Activated CD4-positive, alpha-beta T cell treated with anti-CD3 and anti-CD28 coated beads, Interleukin-10, Interleukin-2, amounts not matched to agents 100 ng/mL and 50 ng/mL, durations not matched to agents 16 hours and 8 hours (primary cell): ENCODE measurements around the gene ADGRE2.
A peak's percentile ranks its signal among the peaks of the same experiment; 100 is the strongest.
"Not testable (repeated sequence)": the region's sequence is repeated elsewhere in the genome, so short reads cannot be mapped to it uniquely, and the experiment has no call there.

Experiments
- DNase-seq: peaks from one replicate; pipeline ENCODE4 v3.0.0-alpha.2; 2020

ADGRE2 gene

DNA sequence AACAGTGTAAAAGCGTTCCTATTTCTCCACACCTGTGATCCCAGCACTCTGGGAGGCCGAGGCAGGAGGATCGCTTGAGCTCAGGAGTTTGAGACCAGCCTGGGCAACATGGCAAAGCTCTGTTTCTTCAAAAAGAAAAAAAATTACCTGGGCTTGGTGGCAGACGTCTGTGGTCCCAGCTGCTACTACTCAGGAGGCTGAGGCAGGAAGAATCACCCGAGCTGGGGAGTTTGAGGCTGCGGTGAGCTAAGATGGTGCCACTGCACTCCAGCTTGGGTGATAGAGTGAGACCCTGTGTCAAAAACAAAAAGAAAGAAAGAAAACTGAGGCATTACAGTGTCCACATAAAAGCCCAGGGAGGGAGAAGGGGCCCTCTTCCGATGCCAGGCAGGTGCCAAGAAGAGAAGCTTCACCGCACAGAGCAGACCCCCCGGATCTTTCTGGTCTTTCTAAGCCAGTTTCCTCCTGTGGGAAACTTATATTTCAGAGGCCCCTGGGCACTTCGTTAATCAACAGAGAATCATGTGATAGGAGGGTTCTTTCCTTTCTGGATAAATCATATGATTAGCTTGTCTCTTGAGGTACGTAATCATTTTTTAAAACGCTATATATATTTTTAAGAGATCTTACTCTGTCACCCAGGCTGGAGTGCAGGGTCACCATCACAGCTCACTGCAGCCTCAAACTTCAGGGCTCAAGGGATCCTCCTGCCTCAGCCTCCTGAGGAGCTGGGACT, at the start of gene ADGRE2:
ADGRE2 (minus strand) TSS at position 451 of the 736 bp plus-strand sequence. CDS start 1,804 bp downstream, outside the sequence.
- not testable (repeated sequence) for DNase-seq

DNA sequence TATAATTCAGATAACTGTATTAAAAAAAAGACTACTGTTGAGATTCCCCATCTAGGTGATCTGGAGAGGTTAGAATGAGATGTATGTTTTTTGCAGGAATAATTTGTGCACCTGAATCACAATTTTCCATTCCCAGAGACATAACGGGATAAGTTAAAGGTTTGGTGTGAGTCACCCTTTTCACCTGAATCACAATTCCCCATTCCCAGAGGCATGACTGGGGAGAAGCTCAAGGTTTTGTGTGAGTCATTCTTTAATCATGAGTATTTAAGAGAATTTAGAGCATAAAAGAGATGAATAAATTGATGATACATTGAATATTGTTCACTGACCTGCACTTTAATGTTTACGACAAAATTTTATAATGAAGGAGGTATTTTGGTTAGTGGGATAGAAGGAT, 47.6 kb upstream of the ADGRE2 start:
- no peak for DNase-seq

DNA sequence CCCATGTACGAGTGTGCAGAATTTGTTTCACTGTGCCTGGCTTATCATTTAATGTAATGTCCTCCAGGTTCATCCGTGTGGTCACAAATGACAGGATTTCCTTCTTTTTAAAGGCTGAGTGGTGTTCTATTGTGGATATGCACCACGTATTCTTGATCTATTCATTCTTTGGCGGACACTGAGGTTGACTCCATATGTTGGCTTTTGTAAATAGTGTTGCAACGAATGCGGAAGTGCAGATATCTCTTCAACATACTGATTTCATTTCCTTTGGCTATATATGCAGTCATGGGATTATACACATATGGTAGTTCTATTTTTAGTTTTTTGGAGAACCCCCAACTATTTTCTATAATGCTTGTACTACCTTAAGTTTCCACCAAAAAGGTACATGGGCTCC, 43.6 kb upstream of the ADGRE2 start:
- no peak for DNase-seq

DNA sequence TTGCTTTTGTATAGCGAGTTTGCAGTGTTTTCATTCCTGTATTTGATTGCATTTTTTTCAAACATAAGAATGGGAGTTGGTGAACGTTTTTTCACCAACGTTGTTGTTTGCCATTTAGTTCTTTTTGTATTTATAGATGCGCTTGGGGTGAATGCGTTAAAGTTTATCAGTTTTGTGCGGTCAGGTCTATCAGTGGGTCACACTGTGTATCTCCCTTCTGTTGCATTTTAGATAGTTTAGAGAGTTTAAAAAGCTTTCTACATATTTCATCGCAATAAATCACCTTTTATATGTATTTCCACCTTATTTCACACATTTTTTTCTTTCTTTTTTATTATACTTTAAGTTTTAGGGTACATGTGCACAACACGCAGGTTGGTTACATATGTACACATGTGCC, 40.2 kb upstream of the ADGRE2 start:
- DNase-seq, result no peak

DNA sequence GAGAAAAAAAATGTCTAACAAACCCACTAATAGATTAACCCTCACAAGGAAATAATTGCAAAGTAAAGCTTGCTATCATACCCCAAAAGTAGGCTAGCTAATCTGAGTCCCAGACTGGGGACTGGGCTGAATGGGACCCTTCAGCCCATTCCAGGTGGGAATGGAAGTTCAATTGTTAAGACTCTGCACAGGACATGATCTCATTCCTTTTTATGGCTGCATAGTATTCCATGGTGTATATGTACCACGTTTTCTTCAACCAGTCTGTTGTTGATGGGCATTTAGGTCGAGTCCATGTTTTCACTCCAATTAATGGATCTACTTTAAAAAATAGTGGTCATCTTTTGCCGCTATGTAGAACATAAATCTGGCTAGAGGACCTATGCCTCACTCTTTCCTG, 38.7 kb upstream of the ADGRE2 start:
- no peak for DNase-seq

DNA sequence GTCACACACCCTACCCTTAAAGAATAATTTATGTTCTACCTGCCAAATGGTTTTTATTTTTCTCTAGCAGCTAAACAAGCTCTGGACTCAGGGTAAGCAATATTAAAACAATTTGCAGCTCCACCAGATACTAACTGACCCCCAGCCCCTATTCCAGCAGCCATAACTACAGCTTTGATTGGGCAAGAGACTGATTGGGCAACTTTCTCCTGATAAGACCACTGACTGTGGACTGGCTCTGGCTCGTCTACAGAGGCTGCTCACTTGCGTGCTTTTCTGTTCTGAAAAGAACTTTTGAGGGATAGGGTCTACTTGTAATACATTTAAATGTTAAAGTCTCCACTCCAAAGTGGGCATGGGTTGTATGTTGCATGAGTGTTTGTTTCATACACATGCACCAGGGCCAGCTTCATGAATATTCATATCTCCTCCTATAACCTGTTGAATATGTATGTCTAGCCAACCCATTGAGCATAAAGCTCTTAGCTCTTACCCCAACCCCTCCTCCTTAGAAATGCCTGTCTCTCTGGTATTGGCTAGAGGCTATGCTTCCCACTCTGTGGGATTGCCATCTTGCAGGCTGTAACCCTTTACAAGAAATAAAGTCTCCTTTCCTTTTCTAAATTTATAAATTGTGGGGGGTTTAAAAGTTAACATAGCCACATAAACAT, 36.8 kb upstream of the ADGRE2 start:
- DNase-seq, result no peak

DNA sequence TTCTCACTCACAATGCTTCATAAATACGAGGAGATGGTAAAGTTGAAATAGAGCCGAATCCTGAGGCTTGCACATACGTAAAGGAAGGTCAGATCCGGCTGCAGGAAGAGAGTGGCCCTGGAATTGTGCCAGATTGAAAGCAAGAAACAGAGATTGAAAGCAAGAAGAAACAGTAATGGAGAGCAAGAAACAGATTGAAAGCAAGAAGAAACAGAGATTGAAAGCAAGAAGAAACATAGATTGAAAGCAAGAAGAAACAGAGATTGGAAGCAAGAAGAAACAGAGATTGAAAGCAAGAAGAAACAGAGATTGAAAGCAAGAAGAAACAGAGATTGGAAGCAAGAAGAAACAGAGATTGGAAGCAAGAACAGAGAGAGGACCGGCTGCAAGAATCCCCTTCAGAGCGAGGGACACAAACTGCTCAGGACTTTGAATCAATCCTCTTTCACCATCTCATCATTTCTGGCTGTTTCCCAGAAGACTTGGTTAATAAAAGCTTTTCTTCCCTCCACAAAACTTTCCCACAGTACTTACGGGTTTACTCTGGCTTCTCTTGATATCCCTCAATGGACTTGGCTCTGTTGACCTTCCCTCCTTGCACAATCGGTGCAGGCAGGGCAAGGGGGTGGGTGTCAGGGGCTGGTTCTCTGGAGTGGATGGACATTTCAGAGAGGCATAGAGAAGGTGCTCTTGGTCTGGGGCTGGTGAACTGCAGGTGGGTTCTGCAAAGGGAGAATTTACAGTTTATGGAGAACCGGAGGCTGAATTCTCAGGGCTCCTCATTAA, 31.1 kb upstream of the ADGRE2 start:
- no peak for DNase-seq

DNA sequence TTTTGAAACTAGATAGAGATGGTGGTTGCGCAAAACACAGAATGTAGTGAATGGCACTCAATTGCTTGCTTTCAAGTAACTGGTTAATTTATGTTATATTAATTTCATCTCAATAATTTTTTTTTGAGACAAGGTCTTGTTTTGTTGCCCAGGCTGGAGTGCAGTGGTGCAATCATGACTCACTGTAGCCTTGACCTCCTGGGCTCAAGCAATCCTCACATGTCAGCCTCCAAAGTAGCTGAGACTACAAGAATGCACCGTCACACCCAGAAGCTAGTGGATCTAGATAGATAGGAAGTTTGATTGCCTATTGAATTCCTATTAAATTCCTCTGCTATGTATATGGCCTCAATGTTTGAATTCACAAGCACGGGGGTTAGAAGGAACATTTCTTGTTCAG, 26.4 kb upstream of the ADGRE2 start:
- no peak for DNase-seq

DNA sequence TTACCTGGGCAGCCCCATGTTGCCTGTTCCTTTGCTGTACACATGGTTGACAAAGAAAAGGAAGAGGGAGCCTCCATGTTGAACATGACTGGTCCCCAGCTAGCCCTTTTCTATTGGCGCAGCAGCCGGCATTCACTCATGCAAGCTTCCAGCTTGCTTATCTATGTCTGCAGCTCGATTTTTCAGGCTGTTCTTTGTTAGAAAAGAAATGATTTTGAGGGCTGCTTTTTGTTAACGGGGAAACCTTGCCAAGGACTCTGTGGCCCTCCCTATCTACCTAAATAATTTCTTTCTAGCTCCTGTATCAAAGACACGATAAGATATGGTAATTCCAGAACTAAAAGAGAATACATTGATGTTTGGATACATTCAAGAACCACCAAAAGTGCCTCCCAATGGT, 20.4 kb upstream of the ADGRE2 start:
- no peak for DNase-seq

DNA sequence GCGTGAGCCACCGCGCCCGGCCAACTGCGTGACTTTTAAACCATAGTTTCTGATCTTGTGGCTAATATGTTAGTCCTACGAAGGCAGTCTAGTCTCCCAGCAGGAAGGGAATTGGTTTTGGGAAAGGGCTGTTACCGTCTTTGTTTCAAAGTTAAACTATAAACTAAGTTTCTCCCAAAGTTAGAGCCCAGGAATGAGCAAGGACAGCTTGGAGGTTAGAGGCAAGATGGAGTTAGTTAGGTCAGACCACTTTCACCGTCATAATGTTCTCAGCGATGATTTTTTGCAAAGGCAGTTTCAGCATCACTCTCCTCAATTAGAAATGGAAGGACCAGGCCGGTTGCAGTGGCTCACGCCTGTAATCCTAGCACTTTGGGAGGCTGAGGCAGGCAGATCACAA, 17.7 kb upstream of the ADGRE2 start:
- no peak for DNase-seq

DNA sequence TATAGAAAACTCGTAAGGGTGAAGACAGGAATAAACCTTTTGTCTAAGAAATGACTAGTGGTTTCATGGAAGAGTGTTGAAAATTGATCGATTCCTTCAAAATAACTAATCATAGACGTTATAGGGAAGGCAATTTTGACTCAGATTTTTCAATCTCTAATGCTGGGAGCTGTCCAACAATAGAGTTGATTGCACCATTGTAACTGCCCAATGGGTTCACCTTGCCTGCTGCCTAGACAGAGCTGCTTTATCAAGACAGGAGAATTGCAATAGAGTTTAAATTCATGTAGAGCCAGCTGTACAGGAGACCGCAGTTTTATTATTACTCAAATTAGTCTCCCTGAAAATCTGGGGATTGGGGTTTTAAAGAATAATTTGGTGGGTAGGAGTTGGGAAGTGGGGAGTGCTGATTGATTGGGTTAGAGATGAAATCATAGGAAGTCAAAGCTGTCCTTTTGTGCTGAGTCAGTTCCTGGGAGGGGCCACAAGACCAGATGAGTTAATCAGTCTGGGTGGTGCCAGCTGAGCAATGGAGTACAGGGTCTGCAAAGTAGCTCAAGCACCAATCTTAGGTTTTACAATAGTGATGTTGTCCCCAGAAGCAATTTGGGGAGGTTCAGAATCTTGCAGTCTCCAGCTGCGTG, 16.8 kb upstream of the ADGRE2 start:
- DNase-seq, result peak; percentile 12

DNA sequence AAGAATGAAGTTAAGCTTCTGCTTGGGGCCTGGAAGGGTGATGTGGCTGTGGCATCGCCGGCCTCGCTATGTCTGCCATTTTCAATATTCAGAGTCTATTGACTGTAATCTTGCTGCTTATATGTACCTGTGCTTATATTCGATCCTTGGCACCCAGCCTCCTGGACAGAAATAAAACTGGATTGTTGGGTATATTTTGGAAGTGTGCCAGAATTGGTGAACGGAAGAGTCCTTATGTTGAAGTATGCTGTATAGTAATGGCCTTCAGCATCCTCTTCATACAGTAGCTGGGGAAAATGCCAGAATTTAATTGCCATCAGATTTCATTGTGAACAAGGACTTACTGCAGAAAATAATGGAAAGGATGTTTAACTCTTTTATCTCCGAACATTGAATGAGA, 13.9 kb upstream of the ADGRE2 start:
- DNase-seq, result not testable (repeated sequence)

DNA sequence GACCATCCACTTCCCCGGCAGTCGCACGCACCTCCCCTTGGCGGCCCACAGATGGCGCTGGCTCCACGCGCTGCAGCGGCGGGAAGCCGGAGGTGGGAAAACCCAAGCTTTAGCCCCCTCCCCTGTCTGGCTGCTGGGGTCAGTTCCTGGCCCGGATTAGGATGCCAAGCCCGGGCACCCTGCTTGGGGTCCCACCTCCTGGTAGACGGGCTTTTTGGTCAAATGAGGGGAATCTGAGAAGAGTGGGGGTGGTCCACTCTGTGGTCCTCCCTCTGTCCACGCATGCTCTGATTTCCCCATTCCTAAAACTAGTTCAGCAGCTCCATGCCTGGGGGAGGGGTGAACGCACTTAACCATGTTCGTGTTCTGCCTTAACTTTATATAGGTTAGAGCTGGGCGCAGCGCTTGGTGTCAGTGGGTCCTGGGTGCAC, 8.1 kb upstream of the ADGRE2 start:
- peak; percentile 23 for DNase-seq

DNA sequence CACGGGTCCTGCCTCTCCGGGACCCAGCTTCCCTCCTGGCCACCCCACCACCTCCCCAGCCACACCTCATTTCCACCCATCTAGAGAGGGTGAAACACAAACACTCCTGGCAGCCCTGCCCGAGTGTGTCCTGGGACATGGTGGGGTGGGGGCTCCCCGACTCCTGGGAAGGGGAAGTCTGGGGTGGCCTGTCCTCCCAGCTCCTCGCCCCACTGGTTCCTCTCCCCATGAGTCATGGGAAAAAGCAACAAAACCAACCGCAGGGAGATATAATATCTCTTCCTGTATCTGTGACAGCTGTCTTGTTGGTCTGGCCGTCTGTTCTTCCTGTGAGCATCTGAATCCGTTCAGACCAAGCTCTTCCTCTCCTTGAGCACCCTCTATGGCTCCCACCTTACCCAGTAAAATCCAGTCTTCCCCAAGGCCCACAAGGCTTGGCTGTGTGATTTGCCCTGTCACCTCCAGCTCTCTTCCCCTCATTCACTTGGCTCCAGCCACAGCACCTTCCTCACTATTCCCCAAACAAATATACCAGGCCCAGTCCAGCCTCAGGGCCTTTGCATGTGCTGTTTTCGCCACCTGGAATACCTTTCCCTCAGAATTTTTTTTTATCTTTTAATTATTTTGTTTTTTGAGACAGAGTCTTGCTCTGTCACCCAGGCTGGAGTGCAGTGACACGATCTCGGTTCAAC, 6.9 kb upstream of the ADGRE2 start:
- DNase-seq, result peak; percentile 52

DNA sequence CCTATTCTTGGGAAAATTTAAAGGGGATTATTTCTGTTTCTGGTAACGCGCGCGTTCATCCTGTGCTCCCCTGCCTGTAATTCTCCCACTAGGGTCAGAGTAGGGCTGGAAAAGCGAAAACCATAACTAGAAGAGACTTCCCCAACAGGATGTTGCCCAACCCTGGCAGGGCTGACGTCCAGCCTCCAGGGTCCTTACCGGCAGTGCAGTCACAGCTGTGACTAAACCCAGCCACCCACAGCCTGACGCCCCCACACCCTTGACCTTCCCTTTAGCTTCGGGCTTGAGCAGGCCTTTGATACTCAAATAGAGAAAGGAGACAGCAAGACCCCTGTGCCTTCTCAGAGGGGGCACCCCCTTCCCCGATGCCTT, 6.4 kb upstream of the ADGRE2 start:
- peak; percentile 41 for DNase-seq

DNA sequence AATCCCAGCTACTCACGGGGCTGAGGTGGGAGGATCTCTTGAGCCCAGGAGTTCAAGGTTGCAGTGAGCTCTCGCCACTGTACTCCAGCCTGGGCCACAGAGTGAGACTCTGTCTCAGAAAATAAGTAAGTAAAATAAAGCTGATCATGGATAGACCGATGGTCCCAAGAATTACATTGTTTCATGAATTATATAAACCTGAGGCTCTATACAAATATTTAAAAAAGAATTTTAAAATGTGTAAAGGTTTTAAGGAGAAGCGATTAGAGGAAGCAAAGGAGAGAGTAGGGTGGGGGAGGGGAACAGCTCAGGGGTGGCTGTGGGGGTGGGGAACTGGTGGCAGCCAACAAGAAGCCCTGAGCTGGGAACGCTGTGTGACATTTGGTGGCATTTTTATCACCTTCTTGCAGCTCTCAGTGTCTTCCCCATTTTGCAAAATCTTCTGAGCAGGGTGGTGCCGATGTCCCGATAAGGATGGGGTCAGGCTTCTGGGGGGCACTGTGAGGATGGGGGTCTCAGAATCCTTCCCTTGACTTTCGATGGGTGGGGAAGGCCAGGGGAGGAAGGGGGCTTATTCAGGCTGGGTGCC, 5.1 kb upstream of the ADGRE2 start:
- not testable (repeated sequence) for DNase-seq

DNA sequence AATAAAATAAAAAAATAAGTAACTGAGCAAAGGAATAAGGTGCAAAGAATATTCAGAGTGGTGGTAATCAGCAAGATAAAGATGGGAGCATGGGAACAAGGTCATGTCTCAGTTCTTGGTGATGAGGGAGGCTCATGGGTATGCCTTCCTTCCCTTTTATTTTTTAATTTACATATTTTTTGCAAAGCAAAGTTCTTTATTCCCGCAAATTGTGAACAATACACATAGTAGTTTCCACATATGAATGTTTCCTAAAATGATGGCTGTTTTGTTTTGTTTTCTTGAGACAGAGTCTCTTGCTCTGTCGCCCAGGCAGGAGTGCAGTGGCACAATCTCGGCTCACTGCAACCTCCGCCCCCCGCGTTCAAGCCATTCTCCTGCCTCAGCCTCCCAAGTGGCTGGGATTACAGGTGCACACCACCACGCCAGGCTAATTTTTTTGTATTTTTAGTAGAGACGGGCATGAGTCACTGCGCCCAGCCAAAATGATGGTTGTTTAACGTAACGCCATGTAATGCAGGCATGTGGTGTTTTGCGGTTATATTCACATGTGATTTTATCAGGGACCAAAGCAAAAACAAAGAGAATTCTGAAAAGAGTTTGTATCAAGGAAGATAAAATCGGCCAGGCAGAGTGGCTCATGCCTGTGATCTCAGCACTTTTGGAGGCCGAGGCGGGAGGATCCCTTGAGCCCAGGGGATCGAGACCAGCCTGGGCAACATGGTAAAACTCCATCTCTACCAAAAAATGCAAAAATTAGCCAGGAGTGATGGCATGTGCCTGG, 4.5 kb upstream of the ADGRE2 start:
- no peak for DNase-seq

DNA sequence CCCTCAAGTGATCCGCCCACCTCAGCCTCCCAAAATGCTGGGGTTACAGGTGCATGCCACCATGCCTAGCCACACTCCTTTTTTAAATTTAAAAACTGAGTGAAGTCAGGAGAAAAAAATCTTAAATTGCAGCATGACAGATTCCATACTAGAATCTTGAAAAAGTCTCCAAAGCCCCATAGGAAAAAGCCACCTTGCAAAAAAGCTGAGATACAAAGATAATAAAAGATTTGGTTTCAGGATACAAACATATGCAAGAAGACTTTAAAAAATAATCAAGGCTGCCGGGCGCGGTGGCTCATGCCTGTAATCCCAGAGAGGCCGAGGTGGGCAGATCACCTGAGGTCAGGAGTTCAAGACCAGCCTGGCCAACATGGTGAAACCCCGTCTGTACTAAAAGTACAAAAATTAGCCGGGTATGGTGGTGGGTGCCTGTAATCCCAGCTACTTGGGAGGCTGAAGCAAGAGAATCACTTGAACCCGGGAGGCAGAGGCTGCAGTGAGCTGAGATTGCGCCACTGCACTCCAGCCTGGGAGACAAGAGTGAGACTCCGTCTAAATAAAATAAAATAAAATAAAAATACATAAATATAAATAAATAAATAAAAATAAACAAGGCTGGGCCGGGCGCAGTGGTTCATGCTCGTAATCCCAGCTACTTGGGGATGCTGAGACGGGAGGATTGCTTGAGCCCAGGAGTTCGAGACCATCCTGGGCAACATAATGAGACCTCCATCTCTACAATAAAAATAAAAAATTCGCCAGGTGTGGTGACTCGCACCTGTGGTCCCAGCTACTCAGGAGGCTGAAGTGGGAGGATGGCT, 3.6 kb upstream of the ADGRE2 start:
- not testable (repeated sequence) for DNase-seq

DNA sequence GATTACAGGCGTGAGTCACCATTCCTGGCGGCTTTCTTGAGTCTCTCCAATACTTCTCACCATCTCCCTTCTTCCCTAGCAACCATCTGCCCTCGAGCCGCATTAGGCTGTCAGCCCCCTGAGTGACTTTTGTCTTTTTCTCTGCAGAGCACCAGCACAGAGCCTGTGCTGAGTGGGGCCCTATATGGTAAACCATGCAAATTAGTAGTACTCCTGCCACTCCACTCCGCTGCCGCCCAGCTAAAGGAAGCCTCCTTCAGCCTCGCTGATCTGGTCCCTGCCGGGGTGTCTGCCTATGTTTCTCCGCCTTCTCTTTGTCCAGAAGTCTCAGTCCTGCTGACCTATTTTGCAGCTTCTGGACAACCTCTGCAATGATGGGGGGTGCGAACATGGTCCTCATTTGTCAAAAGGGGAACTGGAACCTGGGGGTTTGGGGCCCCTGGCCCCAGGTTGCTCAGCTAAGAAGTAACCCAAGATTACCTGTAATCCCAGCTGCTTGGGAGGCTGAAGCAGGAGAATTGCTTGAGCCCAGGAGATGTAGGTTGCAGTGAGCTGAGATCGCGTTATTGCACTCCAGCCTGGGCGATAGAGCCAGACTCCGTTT, 2.4 kb upstream of the ADGRE2 start:
- DNase-seq, result not testable (repeated sequence)

DNA sequence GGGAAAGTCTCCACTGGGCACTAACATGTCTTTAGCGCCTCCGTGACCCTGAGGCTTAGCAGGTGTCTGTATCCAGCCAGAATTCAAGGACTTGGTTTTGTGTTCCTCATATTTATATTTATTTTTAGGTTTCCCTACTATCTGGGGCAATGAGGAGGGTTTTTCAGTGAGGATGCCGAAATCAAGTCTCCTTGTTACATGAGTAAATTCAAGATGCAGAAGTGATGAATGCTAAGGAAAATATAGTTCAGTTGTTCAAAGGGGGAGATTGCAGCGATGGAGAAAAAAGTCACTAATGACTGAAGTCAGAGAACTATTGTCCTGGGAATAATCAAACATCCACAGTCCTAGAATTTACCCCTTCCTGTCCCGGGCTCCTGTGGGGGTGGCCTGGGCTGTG, 791 bp upstream of the ADGRE2 start:
- no peak for DNase-seq
